ENCODE data around the gene KLK3. TPM values are rescaled to one million over a fixed set of nuclear protein-coding genes. Genes with fewer than 3 reads are reported as not detected.

Gene KLK3
- total RNA-seq, 1 donor from 2014 or later: not detected

DNA sequence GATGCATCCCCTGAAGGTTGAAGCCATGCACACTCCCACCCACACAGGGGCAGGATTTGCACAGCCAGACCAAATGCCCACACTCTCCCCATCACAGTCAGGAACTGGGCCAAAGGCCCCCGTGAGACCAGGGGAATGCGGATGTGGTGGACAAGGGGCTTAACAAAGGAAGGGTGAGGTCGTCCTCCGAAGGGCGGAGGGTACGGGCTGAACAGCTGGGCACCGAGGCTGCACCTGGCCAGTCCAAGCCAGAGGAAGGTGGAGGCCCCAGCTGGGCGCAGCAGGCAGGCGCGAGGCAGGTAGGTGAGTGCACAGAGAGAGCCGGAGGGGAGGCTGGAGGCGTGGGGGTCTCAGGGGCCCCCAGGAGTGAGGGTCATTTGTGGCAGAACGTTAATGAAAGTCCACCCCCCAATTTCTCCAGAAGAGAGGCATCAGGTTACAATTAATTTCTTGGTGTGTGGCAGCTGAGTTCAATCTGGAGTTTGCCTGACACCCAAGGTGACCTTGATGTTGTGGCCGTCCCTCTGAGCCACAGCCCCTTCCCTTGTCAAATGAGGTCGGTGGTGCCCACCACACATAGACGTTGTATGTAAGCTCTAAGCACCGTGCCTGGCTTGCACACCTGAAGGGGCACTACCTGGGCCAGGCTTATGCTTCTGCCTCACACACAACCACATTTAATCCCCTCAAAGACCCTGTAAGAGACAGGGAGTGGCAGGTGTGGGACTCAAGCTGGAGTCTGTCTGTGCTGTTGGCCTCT lies 24.3 kb upstream of the KLK3 start:
- DNase-seq (ENCODE audit: low spot score): no peak

DNA sequence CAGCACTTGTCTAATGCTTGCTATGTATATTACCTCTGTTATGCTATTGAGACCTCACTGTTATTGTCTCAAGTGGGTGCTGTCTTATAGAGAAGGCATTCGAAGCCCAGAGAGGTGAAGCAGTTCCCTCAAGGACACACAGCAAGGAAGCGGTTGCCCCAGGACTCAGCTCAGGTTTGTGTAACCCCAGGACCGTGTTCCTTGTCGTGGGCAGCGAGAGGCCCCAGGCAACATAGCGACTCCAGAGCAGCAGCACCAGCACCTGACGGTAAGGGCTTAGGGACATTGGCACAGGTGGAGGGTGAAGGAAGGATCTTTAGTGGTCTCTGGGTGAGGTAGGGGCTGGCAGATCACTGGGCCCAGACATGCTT lies 23.7 kb upstream of the KLK3 start:
- no peak for DNase-seq (ENCODE audit: low spot score)

DNA sequence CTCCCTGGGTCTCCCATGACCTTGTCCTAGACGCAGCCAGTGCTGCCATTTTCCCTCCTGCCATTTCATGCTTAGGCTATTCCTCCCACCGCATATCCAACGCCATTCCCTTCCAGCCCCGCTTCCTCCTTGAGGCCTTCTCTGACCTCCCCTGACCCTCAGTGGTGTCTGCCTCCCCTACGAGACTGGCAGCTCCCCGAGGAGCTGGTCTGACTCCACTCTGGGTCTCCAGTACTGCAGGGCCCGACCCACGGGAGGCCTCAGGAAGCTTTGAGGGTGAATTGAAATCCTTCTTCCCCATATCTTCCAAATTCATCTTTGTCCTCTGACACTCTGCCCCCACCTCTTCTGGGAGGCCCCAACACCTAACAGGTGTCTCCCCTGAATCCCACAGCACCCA lies 22.0 kb upstream of the KLK3 start:
- no peak for DNase-seq (ENCODE audit: low spot score)

DNA sequence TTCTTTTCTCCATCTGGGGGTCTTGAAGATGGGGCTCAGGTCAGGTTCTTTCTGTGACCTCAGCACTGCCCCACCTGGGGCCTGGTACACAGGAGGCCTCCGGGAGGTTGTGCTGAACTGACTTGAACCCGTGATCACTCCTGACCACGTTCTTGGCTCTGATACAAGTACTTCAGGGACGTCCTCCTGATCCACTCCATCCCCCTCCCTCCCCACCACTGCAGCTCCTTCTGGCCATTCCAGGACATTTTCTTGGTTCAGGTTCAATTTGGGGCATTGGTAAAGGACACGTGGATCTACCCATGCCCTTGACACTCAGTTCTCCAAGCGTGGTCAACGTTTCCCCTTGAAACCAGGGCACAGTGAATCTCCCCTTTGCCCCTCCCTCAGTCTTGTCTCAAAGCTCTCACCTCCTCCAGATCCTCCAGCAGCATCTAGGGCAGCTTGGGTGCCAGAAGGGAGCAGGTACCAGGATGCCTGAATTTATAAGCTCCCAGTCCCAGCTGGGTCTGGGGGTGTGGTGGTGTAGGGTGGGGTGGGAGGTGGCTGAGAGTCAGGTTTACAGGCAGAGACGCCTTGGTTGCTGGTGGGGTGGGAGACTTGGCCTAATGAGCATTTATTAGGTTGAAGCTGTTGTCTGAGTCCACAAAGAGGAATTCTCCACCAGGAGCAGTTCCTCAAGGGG lies 21.5 kb upstream of the KLK3 start, which contains the start of gene KLK15:
Gene KLK15, minus strand, starts transcription at position 458 of the 685 bp plus-strand sequence. CDS start 2,082 bp downstream, outside the sequence.
- DNase-seq (ENCODE audit: low spot score): no peak

DNA sequence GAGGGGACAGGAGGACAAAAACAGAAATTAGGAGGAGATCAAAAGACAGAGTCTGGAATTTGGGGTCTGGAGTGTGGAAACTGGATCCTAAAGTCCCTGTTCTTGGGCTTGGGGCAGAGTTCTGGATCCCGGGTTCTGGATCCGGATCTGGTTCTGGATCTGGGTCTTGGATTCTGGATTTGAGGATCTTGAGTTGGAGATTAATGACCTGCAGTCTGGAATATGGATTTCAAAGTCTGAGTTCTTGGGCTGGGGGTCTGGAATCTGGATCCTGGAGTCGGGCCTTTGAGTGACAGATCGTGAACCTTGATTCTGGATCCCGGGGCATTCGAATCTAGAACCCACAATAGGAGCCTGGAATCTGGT lies 20.9 kb upstream of the KLK3 start:
- no peak for DNase-seq (ENCODE audit: low spot score)

DNA sequence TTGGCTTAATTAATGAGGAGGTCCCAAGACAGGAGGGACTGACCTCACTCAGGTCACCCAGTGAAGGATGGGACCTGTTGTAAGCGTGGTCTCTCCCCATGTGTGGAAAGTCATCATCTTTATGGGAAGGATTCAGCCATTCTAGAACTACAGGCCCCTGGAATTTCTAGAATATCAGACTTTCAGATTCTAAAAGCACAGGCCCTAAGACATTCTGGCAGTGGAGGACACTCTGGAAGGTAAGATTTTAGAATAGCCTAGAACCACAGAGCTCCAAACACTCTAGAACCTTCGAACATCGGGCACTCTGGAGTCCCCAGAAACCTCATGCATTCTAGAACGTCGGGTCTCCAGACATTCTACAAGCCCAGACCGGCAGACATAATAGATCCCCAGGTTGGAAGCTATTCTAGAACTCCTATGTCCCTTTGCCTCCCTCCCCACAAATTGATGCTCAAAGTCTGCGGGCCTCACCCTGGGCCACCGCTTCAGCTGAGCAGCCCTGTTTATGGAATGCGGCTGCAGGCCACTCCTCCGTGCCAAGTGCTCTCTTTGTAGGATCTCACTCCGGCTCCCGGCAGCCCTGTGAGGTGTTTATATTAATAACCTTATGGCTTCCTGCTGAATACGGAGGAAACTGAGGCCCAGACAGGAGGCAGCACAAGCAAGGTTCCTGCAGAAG lies 19.5 kb upstream of the KLK3 start:
- no peak for DNase-seq (ENCODE audit: low spot score)

DNA sequence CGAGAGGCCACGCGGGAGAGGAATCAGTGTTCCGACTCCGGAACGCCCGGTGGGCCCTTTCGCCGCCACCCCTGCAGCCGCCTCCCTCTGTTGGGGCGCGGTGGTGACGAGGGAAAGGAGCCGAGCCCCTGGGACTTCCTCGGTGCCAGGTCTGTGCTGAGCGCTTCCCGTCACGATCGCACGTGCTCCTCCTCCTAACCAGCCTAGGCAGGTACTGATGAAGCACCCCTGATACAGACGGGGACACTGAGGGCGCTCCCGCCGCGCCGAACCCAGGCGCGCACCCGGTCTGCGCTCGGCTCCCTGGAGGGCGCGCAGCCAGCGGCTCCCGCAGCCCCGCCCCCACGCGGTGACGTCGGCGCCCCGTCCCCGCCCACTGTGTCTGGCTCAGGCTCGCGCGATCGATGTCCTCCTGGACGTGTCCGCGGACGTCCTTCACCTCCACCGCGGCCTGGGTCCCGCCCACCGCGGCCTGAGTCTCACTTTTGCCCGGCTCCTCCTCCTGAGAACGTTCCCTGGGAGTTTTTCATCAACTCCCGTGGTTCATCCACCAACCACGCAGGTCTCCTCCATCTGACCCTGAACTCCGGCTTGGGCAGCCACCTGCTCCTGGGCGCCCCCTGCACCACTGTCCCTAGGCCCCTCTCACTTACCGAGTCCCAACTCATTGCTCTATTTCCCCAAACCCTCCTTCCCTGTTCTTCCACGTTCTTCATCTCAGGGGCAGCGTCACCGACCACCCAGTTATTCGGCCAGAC lies 18.8 kb upstream of the KLK3 start:
- peak; percentile 91 for DNase-seq (ENCODE audit: low spot score)

DNA sequence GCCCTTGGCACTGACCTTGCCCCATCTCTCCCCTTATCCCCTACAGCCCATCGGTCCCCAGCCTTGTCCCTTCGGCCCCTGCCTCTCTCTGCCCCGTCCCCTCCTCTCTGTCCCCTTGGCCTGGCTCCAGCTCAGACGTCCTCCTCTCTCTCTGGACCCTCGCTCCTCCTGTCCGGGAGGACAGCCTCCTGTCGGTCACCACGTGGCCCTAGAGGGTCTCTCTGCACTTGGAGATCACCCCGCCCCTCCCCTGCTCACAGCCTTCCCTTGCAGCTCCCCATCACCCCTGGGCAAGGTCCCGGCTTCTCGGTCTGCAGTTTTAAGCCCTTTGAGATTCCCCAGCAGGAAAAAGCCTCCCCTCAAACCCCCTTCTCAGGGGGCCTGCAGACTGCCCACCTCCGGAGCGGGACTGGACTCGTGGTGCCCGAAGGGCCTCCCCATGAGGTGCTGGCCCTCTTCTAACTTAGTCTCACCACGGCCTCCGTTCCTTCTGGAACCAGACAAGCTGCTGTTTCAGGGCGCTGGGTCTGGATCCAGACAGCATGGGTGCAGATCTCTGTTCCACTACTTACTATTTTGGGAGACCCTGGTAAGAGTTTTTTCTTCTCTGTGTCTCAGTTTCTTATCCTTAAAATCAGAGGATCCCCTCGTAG lies 18.0 kb upstream of the KLK3 start:
- DNase-seq (ENCODE audit: low spot score): no peak

DNA sequence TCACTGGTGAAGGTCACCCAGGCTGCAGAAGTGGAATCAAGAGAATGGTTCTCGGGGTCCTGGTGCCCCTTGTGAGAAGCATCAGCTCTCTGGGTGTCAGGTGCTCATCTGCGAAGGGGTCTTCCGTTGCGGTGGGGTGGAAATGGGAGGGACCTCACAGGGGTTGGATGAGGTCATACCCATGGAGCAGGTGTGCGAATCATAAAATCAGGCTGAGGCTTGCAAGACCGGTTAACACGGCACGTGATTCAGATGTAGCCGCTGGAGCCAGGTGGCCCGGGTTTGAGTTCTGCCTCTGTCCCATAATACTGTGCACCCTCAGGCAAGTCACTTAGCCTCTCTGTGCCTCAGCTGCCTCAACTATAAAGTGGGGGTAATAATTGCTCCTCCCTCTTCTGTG lies 17.4 kb upstream of the KLK3 start:
- DNase-seq (ENCODE audit: low spot score): no peak

- DNase-seq (ENCODE audit: low spot score): no peak
Observed at GRCh38 chr19:50838239-50838638, 16.5 kb upstream of the KLK3 start.

GRCh38 chr19:50839712-50840655 lies 14.7 kb upstream of the KLK3 start:
- no peak for DNase-seq (ENCODE audit: low spot score)

DNA sequence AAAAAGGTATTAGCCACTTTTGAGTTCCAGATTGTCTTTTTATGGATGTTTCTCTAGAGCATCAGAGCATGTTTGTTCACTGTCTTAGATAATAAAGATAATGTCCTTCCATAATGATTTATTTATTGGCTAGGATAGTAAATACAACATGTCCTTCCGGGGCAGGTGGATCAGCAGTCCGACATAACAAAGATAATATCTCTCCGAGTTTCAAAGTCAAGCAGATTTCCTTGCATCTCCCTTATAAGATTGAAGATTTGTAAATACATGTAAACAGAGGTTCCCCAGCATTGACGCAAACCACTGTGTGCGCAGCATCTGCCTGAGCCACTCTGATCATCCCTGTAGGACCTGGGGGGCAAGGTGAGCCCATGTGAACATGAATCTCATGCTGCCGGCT lies 12.6 kb upstream of the KLK3 start:
- DNase-seq (ENCODE audit: low spot score): no peak

DNA sequence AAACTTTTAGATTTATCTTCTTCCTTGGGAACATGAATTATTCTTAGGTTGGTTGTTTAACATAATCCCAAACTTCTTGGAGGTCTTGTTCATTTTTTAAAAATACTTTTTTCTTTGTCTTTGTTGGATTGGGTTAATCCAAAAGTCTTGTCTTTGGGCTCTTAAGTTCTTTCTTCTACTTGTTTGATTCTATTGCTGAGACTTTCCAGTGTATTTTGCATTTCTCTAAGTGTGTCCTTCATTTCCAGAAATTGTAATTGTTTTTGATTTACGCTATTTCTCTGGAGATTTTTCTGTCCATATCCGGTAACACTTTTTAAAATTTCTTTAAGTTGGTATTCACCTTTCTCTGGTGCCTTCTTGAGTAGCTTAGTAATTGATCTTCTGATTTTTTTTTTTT lies 11.5 kb upstream of the KLK3 start:
- no peak for DNase-seq (ENCODE audit: low spot score)

- DNase-seq (ENCODE audit: low spot score): no peak
Observed at GRCh38 chr19:50843701-50844221, 11.0 kb upstream of the KLK3 start.

DNA sequence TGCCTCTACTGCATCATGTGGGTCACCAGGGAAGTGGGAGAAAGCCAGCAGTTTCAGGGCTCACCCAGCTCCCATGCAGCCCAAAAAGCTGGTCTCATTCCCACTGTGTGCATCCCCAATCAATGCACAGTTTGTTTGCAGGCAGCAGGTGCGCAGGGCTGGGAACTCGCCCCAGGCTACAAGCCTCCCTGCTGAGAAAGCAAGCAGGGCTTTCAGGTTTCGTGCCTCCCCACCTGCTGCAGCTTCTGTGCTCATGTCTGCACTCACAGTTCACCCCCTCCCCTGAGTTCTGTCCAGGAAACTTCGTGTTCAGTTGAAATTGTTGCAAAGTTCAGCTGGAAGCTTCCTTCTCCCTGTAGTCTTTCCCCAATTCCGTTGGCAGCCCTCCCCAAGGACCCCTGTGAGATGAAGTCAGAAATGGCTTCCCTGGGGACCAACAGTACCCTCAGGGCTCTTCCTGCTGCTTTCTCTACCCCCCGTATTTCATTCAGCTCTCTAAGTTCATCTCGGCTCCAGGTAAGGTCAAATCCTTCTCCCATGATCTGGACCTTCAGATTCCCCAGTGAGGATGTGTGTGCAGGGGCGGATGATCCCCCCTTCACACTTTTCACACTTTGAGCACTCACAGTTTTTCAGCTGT lies 10.3 kb upstream of the KLK3 start:
- no peak for DNase-seq (ENCODE audit: low spot score)

DNA sequence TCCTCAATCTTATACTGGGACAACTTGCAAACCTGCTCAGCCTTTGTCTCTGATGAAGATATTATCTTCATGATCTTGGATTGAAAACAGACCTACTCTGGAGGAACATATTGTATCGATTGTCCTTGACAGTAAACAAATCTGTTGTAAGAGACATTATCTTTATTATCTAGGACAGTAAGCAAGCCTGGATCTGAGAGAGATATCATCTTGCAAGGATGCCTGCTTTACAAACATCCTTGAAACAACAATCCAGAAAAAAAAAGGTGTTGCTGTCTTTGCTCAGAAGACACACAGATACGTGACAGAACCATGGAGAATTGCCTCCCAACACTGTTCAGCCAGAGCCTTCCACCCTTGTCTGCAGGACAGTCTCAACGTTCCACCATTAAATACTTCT lies 4.0 kb upstream of the KLK3 start:
- DNase-seq (ENCODE audit: low spot score): no peak

- DNase-seq (ENCODE audit: low spot score): no peak
Observed at GRCh38 chr19:50851620-50852019, 3.1 kb upstream of the KLK3 start.

DNA sequence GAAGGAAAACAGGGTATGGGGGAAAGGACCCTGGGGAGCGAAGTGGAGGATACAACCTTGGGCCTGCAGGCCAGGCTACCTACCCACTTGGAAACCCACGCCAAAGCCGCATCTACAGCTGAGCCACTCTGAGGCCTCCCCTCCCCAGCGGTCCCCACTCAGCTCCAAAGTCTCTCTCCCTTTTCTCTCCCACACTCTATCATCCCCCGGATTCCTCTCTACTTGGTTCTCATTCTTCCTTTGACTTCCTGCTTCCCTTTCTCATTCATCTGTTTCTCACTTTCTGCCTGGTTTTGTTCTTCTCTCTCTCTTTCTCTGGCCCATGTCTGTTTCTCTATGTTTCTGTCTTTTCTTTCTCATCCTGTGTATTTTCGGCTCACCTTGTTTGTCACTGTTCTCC lies 2.7 kb downstream of the KLK3 start:
- DNase-seq (ENCODE audit: low spot score): peak; percentile 41

DNA sequence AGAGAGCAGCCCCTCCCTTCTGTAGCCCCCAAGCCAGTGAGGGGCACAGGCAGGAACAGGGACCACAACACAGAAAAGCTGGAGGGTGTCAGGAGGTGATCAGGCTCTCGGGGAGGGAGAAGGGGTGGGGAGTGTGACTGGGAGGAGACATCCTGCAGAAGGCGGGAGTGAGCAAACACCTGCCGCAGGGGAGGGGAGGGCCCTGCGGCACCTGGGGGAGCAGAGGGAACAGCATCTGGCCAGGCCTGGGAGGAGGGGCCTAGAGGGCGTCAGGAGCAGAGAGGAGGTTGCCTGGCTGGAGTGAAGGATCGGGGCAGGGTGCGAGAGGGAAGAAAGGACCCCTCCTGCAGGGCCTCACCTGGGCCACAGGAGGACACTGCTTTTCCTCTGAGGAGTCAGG lies 4.2 kb downstream of the KLK3 start:
- peak; percentile 33 for DNase-seq (ENCODE audit: low spot score)

All from mesenteric fat pad (tissue), 1 donor.